Measurements from ENCODE around the gene KCTD21. TPM values are rescaled to one million over a fixed set of nuclear protein-coding genes. Genes with fewer than 3 reads are reported as not detected.

KCTD21 gene
- total and polyA plus RNA-seq, 2 experiments from 2014 or later: 4.7 to 8.2 TPM

DNA sequence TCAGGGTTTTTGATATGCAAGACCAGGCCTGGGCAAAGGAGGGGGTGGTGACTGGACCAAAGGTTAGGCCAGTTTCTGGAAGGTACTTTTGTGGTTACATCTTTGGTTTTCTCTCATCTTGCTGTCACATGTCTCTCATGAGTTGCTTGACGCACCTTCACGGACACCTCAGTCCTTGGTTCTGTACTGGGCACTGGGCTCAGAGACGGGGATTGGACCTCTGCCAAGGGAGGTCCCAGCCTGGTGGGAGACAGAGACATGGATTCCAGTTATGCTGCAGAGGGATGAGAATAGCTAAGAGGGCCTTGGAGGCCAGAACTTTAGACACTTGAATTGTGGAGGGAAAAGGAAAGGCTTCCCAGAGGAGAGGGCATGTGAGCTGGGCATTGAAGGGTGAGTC is 1.9 kb upstream of the KCTD21 start:
- H3K4me2 ChIP-seq: peak overlapping the region; percentile 93
- no peak overlapping the region for H3K27ac ChIP-seq
- peaks cover 65% of the 10 kb centered on the region for H3K79me2 ChIP-seq

DNA sequence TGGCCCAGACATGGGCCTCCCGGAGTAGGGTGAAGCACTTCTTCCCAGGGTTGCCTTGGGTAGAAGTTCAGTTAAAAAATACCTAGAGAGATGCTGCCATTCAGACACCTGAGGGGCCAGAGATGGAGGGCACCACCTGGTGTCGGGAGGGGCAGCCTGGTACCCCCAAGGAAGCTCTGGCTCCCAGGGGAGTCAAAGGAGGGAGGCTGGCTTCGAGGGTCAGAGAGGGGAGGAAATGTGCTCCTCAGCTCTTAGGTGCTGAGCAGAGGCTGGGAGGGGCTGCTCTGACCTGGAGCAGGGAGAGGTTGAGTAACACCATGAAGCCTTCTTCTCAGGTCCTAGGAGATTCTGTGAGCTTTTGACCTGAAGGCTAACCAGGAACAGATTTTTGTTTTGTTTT is 1.4 kb upstream of the KCTD21 start:
- no peaks in the 10 kb centered on the region for H3K27me3 ChIP-seq
- no peaks in the 10 kb centered on the region for H3K9me2 ChIP-seq (replicated peaks; ENCODE audit: insufficient read depth)
- no peak for DNase-seq (ENCODE audit: low spot score)
- WGBS (ENCODE audit: low lambda C conversion rate, missing lambda C conversion rate): 47% methylated on average over 3 of the region's 3 CpGs
- H4K20me1 ChIP-seq (ENCODE audit: insufficient read depth, poor library complexity, severe bottlenecking): peaks cover 2% of the 10 kb centered on the region
- H3K4me2 ChIP-seq: peak overlapping the region; percentile 93
- H3K4me3 ChIP-seq: no peak overlapping the region
- no peak overlapping the region for H2AFZ ChIP-seq
- no peaks in the 10 kb centered on the region for H3K36me3 ChIP-seq (replicated peaks; ENCODE audit: insufficient read depth, low read depth)
- H3K9me3 ChIP-seq (ENCODE audit: low read depth): no peaks in the 10 kb centered on the region
- H3K27ac ChIP-seq: peak overlapping the region; percentile 50
- H3K4me1 ChIP-seq (ENCODE audit: insufficient read depth): peaks cover 35% of the 10 kb centered on the region
- TF ChIP-seq EZH2 (IDR thresholded peaks at IDR 0.05; ENCODE audit: borderline replicate concordance) (no peak), EZH2phosphoT487 (IDR thresholded peaks at IDR 0.05; ENCODE audit: low read depth, severe bottlenecking, unreplicated experiment) (no peak)
- TF ChIP-seq, protein P1, sequence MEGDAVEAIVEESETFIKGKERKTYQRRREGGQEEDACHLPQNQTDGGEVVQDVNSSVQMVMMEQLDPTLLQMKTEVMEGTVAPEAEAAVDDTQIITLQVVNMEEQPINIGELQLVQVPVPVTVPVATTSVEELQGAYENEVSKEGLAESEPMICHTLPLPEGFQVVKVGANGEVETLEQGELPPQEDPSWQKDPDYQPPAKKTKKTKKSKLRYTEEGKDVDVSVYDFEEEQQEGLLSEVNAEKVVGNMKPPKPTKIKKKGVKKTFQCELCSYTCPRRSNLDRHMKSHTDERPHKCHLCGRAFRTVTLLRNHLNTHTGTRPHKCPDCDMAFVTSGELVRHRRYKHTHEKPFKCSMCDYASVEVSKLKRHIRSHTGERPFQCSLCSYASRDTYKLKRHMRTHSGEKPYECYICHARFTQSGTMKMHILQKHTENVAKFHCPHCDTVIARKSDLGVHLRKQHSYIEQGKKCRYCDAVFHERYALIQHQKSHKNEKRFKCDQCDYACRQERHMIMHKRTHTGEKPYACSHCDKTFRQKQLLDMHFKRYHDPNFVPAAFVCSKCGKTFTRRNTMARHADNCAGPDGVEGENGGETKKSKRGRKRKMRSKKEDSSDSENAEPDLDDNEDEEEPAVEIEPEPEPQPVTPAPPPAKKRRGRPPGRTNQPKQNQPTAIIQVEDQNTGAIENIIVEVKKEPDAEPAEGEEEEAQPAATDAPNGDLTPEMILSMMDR (IDR thresholded peaks at IDR 0.05; ENCODE audit: poor library complexity): no peak
- peaks cover 65% of the 10 kb centered on the region for H3K79me2 ChIP-seq

More for the DNA sequence above, 1.9 kb upstream of the KCTD21 start:
- DNase-seq (ENCODE audit: low spot score): no peak
- peaks cover 2% of the 10 kb centered on the region for H4K20me1 ChIP-seq (ENCODE audit: insufficient read depth, poor library complexity, severe bottlenecking)
- H3K36me3 ChIP-seq (replicated peaks; ENCODE audit: insufficient read depth, low read depth): no peaks in the 10 kb centered on the region
- H3K27me3 ChIP-seq: no peaks in the 10 kb centered on the region
- WGBS (ENCODE audit: low lambda C conversion rate, missing lambda C conversion rate): 86% methylated on average over 3 of the region's 3 CpGs
- no peaks in the 10 kb centered on the region for H3K9me3 ChIP-seq (ENCODE audit: low read depth)
- no peak overlapping the region for H3K4me3 ChIP-seq
- TF ChIP-seq, protein P1 (IDR thresholded peaks at IDR 0.05; ENCODE audit: poor library complexity): no peak
- no peak for TF ChIP-seq EZH2phosphoT487 (IDR thresholded peaks at IDR 0.05; ENCODE audit: low read depth, severe bottlenecking, unreplicated experiment)
- TF ChIP-seq EZH2 (IDR thresholded peaks at IDR 0.05; ENCODE audit: borderline replicate concordance): no peak
- no peaks in the 10 kb centered on the region for H3K9me2 ChIP-seq (replicated peaks; ENCODE audit: insufficient read depth)
- H2AFZ ChIP-seq: no peak overlapping the region
- peaks cover 35% of the 10 kb centered on the region for H3K4me1 ChIP-seq (ENCODE audit: insufficient read depth)

DNA sequence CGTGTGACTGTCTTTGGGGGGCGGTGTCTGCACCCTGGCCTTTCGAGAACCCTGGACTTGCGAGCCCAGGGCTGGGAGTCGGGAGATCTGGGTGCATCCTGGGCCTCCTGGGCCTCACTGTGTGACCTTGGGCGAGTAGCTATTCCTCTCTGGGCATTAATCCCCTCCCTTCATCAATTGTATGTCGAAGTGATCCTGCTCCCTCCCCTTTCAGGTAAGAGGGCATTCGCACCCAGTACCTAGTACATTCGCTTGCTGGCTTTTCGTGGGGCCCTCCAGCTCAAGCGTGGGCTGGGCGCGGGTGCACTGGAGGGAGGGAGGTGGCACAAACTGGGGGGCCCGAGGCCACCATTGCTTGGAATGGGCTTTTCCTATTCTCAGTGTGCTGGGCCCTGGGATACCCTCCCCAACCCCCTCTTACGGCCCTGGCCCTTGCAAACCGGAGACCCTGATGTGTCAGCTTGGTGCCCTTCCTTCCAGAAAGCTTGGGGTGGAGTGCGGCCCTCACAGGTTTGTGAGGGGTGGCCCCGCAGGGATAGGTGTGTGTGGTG is 823 bp upstream of the KCTD21 start:
- Histone ChIP-seq H3K36me3 (replicated peaks; ENCODE audit: insufficient read depth, low read depth) (no peaks in the 10 kb centered on the region), H3K27ac (peak overlapping the region; percentile 50), H3K27me3 (no peaks in the 10 kb centered on the region), H3K4me3 (peak overlapping the region; percentile 84), H3K9me2 (replicated peaks; ENCODE audit: insufficient read depth) (no peaks in the 10 kb centered on the region), H2AFZ (peak overlapping the region; percentile 94), H4K20me1 (ENCODE audit: insufficient read depth, poor library complexity, severe bottlenecking) (peaks cover 2% of the 10 kb centered on the region), H3K9me3 (ENCODE audit: low read depth) (no peaks in the 10 kb centered on the region), H3K4me2 (peak overlapping the region; percentile 93), H3K4me1 (ENCODE audit: insufficient read depth) (peaks cover 29% of the 10 kb centered on the region), H3K79me2 (peaks cover 68% of the 10 kb centered on the region)
- DNase-seq (ENCODE audit: low spot score): no peak
- WGBS (ENCODE audit: low lambda C conversion rate, missing lambda C conversion rate): 46% methylated on average over 12 of the region's 18 CpGs
- TF ChIP-seq, protein P1 (IDR thresholded peaks at IDR 0.05; ENCODE audit: poor library complexity): no peak
- TF ChIP-seq EZH2 (IDR thresholded peaks at IDR 0.05; ENCODE audit: borderline replicate concordance) (no peak), EZH2phosphoT487 (IDR thresholded peaks at IDR 0.05; ENCODE audit: low read depth, severe bottlenecking, unreplicated experiment) (no peak)

Data from hepatocyte (in vitro differentiated cells).